WERI-Rb-1 (cell line): Measurements from ENCODE around the gene JMJD8.
A peak's percentile ranks its signal among the peaks of the same experiment; 100 is the strongest.

Source experiments
- DNase-seq: peaks from one replicate; pipeline ENCODE4 v3.0.0-alpha.2; 2020
- H3K27ac ChIP-seq: fragments of 250-450 bp; sonication (Bioruptor Pico); 2 replicates; pipeline ENCODE4 v1.5.1; 2020; ENCODE audit warnings: mild to moderate bottlenecking, moderate library complexity
- H3K27me3 ChIP-seq: fragments of 250-450 bp; sonication (Bioruptor Pico); 2 replicates; pipeline ENCODE4 v1.5.1; 2021; ENCODE audit warnings: mild to moderate bottlenecking, low read depth, moderate library complexity; ENCODE audit not compliant: insufficient read depth, severe bottlenecking
- H3K36me3 ChIP-seq: fragments of 250-450 bp; sonication (Bioruptor Pico); 2 replicates; pipeline ENCODE4 v1.5.1; 2020; ENCODE audit warnings: mild to moderate bottlenecking, moderate library complexity
- H3K4me3 ChIP-seq: 2 replicates; pipeline ENCODE4 v1.5.1; 2011; ENCODE audit warnings: low read depth, mild to moderate bottlenecking, control low read depth, low read length
- H3K9me3 ChIP-seq: fragments of 250-450 bp; sonication (Bioruptor Pico); 2 replicates; pipeline ENCODE4 v1.5.1; 2021; ENCODE audit warnings: mild to moderate bottlenecking, moderate library complexity; ENCODE audit not compliant: severe bottlenecking
- TF ChIP-seq, protein P1 (sequence below): IDR thresholded peaks from 2 replicates; pipeline ENCODE4 v1.5.1; 2011; ENCODE audit warnings: low read depth, mild to moderate bottlenecking, control low read depth, inconsistent platforms, low read length

Gene JMJD8

DNA sequence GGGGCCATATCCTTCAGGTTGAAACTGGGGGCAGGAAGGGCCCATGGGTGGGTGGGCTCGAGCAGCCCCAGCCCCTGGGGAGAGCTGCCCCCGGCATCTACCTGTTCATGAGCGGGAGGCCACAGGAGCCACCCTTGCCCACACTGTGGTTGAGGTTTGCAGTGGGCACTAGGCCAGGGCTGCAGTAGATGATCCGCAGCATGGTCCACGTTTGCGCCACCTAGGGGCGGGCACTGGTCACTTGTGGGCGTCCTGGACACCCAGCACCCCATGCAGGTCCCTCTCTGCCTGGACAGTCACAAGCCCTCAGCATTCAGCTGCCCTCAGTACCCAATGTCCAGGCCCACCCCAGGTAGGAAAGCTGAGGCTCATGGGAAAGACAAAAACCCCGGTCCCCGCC, 1.8 kb upstream of the JMJD8 start:
- peaks cover 64% of the 10 kb centered on the region for H3K36me3 ChIP-seq

DNA sequence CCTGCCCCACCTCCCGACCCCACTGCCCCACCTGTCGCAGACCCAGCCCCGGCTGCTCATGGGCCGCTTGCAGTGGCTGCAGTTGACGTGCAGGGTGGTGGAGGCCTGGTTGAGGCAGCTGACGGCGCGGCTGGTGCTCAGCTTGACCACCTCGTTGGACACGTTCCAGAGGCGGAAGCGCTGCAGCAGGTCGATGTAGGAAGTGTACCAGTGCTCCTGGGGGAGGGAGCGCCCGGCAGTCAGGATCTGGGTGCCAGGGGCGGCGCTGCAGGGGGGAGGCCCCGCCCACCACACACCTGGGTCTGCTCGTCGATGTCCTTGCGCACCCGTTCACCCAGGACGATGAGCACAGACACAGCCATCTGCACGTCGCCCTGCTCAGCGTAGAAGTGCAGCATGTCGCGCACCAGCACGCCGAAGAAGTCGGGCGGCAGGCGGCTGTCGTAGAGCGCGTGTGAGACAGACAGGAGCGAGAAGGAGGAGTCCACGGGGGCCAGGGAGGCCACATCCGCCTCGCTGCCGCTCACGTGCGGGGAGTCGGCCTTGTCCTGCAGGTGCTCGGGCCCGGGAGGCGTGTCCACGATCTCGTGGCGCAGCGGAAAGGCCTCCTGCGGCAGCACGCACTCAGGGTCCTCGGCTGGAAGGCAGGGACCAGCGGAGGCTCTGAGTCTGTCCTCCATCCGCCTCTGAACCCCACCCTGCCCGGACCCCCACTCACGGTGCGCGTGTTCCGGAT, 995 bp upstream of the JMJD8 start:
- Histone ChIP-seq H3K27ac (peak overlapping the region; percentile 88), H3K4me3 (no peak overlapping the region), H3K27me3 (no peaks in the 10 kb centered on the region), H3K36me3 (peaks cover 64% of the 10 kb centered on the region), H3K9me3 (no peaks in the 10 kb centered on the region)
- DNase-seq = no peak
- TF ChIP-seq, protein P1, sequence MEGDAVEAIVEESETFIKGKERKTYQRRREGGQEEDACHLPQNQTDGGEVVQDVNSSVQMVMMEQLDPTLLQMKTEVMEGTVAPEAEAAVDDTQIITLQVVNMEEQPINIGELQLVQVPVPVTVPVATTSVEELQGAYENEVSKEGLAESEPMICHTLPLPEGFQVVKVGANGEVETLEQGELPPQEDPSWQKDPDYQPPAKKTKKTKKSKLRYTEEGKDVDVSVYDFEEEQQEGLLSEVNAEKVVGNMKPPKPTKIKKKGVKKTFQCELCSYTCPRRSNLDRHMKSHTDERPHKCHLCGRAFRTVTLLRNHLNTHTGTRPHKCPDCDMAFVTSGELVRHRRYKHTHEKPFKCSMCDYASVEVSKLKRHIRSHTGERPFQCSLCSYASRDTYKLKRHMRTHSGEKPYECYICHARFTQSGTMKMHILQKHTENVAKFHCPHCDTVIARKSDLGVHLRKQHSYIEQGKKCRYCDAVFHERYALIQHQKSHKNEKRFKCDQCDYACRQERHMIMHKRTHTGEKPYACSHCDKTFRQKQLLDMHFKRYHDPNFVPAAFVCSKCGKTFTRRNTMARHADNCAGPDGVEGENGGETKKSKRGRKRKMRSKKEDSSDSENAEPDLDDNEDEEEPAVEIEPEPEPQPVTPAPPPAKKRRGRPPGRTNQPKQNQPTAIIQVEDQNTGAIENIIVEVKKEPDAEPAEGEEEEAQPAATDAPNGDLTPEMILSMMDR = no peak

More for the DNA sequence above, 1.8 kb upstream of the JMJD8 start:
- TF ChIP-seq, protein P1 = peak; percentile 90
- H3K27me3 ChIP-seq = no peaks in the 10 kb centered on the region
- H3K4me3 ChIP-seq = no peak overlapping the region
- H3K9me3 ChIP-seq = no peaks in the 10 kb centered on the region
- no peak overlapping the region for H3K27ac ChIP-seq
- DNase-seq = peak; percentile 75

DNA sequence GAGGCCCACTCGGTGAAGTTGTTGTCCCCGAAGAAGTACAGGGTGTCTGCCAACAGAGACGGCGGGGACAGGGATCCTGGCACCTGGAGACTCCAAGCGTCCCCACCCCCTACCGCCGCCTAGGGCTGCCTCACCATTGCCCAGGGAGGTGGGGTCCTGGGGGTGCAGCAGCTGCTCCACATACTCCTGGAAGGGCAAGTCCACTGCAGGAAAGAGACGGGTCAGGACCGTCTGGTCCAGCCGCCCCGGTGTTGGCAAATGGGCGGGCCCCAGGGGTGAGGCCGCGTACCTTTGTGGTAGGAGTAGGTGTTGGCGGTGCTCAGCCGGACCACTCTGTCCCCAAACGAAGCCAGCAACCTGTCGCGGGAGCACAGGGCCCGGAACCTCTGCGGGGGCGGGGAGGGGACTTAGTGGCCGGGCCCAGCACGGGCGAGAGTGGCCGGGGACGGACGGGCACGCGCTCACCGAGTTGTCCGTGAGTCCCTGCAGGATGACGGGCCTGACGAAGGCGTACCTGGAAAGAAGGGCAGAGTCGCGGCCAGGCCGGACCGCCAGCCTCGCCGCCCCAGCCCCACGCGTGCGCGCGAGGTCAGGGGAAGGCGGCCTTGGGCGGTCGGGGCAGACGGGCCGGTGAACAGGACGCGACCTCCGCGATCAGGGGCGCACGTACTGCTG, 601 bp downstream of the JMJD8 start:
- no peak for DNase-seq
- Histone ChIP-seq H3K27ac (peak overlapping the region; percentile 88), H3K4me3 (peak overlapping the region; percentile 61), H3K36me3 (peaks cover 61% of the 10 kb centered on the region), H3K9me3 (no peaks in the 10 kb centered on the region), H3K27me3 (no peaks in the 10 kb centered on the region)
- TF ChIP-seq, protein P1 = no peak

DNA sequence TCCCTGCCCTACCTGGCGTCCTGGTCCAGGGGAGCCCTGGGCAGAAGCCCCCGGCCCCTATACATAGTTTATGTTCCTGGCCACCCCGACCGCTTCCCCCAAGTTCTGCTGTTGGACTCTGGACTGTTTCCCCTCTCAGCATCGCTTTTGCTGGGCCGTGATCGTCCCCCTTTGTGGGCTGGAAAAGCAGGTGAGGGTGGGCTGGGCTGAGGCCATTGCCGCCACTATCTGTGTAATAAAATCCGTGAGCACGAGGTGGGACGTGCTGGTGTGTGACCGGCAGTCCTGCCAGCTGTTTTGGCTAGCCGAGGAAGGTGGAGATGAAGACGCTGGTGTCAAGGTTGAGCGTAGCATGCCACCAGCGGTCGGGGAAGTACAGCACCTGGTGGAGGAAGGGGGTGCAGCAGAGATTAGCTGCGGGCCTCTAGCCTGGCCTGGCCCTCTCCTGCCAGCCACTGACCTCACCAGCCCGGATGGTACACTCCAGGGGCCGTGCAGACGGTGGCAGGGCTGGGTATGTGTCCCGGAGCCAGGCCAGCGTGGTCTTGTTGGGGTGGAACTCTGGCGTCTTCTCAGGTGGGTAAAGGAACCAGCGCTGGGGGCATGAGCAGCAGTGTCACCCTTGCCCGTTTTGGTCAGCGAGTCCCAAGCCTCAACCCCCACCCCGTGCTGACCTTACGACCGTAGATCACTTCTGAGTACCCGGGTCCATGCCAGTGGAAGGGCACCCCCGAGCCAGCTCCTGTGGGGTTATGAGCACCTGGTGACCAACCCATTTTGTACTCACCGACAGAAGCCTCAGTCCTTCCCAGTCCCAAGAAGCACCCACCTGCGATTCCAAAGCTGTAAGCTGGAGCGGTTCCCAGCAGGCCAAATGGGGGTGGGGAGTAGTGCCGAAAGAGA, 1.4 kb downstream of the JMJD8 start:
- Histone ChIP-seq H3K9me3 (no peaks in the 10 kb centered on the region), H3K27ac (no peak overlapping the region; the same call in 1 of the 2 replicates), H3K27me3 (no peaks in the 10 kb centered on the region), H3K4me3 (no peak overlapping the region), H3K36me3 (peaks cover 59% of the 10 kb centered on the region)
- TF ChIP-seq, protein P1 = no peak
- no peak for DNase-seq

DNA sequence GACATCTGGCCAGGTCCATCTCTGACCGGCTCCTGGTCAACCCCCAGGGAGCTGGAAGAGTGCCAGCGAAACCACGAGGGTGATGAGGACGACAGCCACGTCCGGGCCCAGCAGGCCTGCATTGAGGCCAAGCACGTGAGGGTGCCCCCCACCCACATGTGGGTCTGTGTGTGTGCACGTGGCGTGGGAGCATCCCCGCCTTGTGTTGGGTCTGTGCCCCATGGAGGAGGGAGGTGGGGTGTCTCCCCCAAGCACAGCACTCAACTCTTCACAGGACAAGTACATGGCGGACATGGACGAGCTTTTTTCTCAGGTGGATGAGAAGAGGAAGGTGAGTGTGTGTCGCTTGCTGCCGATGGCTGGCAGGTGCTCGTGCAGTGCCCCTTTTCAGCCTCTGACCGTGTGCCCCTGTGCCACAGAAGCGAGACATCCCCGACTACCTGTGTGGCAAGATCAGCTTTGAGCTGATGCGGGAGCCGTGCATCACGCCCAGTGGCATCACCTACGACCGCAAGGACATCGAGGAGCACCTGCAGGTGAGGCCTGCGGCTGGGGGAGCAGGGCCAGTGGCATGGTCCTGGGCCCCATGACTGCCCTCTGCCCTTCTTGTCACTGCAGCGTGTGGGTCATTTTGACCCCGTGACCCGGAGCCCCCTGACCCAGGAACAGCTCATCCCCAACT, 2.2 kb downstream of the JMJD8 start:
- H3K27me3 ChIP-seq = no peaks in the 10 kb centered on the region
- H3K36me3 ChIP-seq = peaks cover 51% of the 10 kb centered on the region
- TF ChIP-seq, protein P1 = no peak
- H3K9me3 ChIP-seq = no peaks in the 10 kb centered on the region
- H3K4me3 ChIP-seq = no peak overlapping the region
- no peak for DNase-seq
- H3K27ac ChIP-seq = no peak overlapping the region; the same call in 1 of the 2 replicates
